ENCODE data around the gene TTC9B. TPM values are rescaled to one million over a fixed set of nuclear protein-coding genes. Genes with fewer than 3 reads are reported as not detected.

Gene TTC9B
- total and polyA plus RNA-seq, 10 donors, result not detected

- no peak overlapping the region for H3K27ac ChIP-seq
- intact Hi-C loops (cut with DNase I; ENCODE audit: low total_unique reads), result no loop called here
- H3K4me1 ChIP-seq, result peaks cover 6 to 38% (median 21%) of the 10 kb centered on the region in 6 donors
- WGBS, 5 donors, result 82 to 85% (median 84%) methylated on average over 19 to 32 of the region's 32 CpGs
- H3K4me3 ChIP-seq, result no peak overlapping the region
- TF ChIP-seq POLR2AphosphoS5 (IDR thresholded peaks at IDR 0.05), result no peak
- TF ChIP-seq CTCF (IDR thresholded peaks at IDR 0.05 in 8 of 11, conservative IDR thresholded peaks at IDR 0.05 in 3 of 11), result no peak
- no peak for TF ChIP-seq POLR2A (IDR thresholded peaks at IDR 0.05)
- H3K36me3 ChIP-seq, result no peaks in the 10 kb centered on the region
- H3K27me3 ChIP-seq (replicated peaks in 1 of 7), result peaks cover 4 to 81% (median 39%) of the 10 kb centered on the region in 7 donors
- DNase-seq, result no peak
- peaks cover 0 to 5% (median 2%) of the 10 kb centered on the region in 8 donors for H3K9me3 ChIP-seq
Observed at GRCh38 chr19:40224342-40225150, 6.4 kb upstream of the TTC9B start.

- TF ChIP-seq POLR2A (IDR thresholded peaks at IDR 0.05) (no peak), POLR2AphosphoS5 (IDR thresholded peaks at IDR 0.05) (peak in 1 of 3 donors; percentile 46), CTCF (IDR thresholded peaks at IDR 0.05 in 8 of 11, conservative IDR thresholded peaks at IDR 0.05 in 3 of 11) (no peak)
- H3K4me1 ChIP-seq, result peaks cover 6 to 38% (median 21%) of the 10 kb centered on the region in 6 donors
- peaks cover 0 to 5% (median 2%) of the 10 kb centered on the region in 8 donors for H3K9me3 ChIP-seq
- no peak for DNase-seq
- H3K27ac ChIP-seq, result no peak overlapping the region
- H3K27me3 ChIP-seq (replicated peaks in 1 of 7), result peaks cover 4 to 94% (median 48%) of the 10 kb centered on the region in 7 donors
- no peaks in the 10 kb centered on the region for H3K36me3 ChIP-seq
- intact Hi-C loops (cut with DNase I; ENCODE audit: low total_unique reads), result no loop called here
- peak overlapping the region in 1 of 8 donors; percentile 41 for H3K4me3 ChIP-seq
- WGBS, 5 donors, result 25 to 34% (median 29%) methylated on average over 20 to 48 of the region's 48 CpGs
Observed at GRCh38 chr19:40223135-40223822, 5.1 kb upstream of the TTC9B start.

GRCh38 chr19:40221858-40222619, 3.9 kb upstream of the TTC9B start:
- H3K36me3 ChIP-seq, result no peaks in the 10 kb centered on the region
- H3K4me1 ChIP-seq, result peaks cover 6 to 51% (median 31%) of the 10 kb centered on the region in 6 donors
- 45 to 64% (median 61%) methylated on average over 41 of the region's 41 CpGs for WGBS, 5 donors
- intact Hi-C loops (cut with DNase I; ENCODE audit: low total_unique reads), result no loop called here
- H3K27me3 ChIP-seq (replicated peaks in 1 of 7), result peaks cover 10 to 97% (median 58%) of the 10 kb centered on the region in 7 donors
- TF ChIP-seq CTCF (IDR thresholded peaks at IDR 0.05 in 8 of 11, conservative IDR thresholded peaks at IDR 0.05 in 3 of 11), result peak; percentile 70 to 97 (median 86)
- no peak for TF ChIP-seq POLR2A (IDR thresholded peaks at IDR 0.05)
- TF ChIP-seq POLR2AphosphoS5 (IDR thresholded peaks at IDR 0.05), result no peak
- DNase-seq, result no peak
- peaks cover 0 to 5% (median 2%) of the 10 kb centered on the region in 8 donors for H3K9me3 ChIP-seq
- no peak overlapping the region for H3K27ac ChIP-seq
- no peak overlapping the region for H3K4me3 ChIP-seq

All from spleen (tissue), 11 donors.